ENCODE measurements around the gene RPS2.

RPS2 gene

DNA sequence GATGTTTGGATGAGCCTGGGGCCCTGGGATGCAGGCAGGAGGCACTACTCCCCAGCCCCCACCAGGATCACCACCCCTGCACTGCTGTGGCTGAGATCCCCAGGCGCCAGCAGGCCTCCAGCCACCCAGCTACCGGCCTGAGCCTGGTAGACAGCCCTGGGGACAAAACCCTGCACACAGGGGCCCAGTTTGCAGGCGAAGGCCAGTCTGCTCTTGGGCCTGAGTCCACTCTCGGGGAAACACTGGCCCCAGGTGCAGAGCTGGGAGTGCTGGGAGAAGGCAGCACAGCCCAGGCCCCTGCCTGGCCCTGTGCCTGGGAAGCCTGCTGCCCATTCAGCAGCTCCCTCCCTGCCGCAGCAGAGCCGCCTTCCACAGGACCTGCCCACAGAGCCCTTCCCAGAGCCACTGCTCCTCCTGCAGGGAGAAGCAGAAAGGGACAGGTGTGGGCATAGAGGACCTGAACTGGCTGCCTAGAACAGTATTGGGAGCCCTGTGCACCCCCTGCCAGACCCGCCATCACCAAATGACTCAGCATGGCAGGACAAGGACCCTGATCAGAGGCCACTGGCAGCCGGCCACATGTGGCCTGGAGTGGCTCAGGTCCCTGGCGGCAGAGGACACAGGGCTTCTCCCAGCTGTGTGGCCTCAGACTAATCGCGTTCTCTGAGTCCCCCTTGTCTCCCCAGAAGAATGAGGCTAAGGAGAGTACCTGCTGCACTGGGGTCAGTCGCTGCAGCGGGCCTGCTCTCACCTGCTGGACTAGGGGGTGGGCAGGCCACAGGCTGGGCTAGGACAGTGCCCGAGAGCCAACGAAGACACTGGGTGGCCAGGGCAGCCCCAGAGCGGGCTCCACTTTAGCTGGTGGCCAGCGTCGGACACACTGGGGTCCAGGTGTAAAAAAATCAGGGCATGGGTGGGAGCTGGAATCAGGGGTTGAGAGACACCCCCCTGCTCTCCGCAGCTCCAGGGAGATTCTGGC is 32.3 kb downstream of the RPS2 start:
- Histone ChIP-seq H3K36me3 (ENCODE audit: control insufficient read depth in 1 of 2, insufficient read depth in 2 of 2, low read length in 2 of 2) (no peaks in the 10 kb centered on the region), H3K4me2 (ENCODE audit: low read length) (no peak overlapping the region), H3K4me1 (ENCODE audit: control insufficient read depth in 1 of 2, insufficient read depth in 2 of 2, low read length in 2 of 2) (peaks cover 0 to 6% of the 10 kb centered on the region in 2 experiments), H3K9me3 (ENCODE audit: insufficient read depth, low read depth, low read length) (peaks cover 2% of the 10 kb centered on the region), H3K27me3 (ENCODE audit: insufficient read depth, low read length) (no peaks in the 10 kb centered on the region), H3K4ac (ENCODE audit: low read depth, low read length) (no peak overlapping the region), H3K14ac (ENCODE audit: low read length) (no peak overlapping the region), H2AFZ (ENCODE audit: insufficient read depth, low read length, poor library complexity) (no peak overlapping the region), H3K4me3 (ENCODE audit: low read depth, low read length) (no peak overlapping the region), H4K8ac (ENCODE audit: low read depth, low read length) (no peak overlapping the region), H3K9ac (ENCODE audit: low read length) (no peak overlapping the region), H2BK120ac (ENCODE audit: insufficient read depth, low read length, poor library complexity) (no peak overlapping the region), H2AK5ac (ENCODE audit: low read length) (no peak overlapping the region), H4K12ac (ENCODE audit: low read depth, low read length) (no peak overlapping the region), H2BK5ac (ENCODE audit: low read depth, low read length, poor library complexity) (no peak overlapping the region), H2BK12ac (ENCODE audit: low read length) (no peak overlapping the region), H4K91ac (ENCODE audit: low read depth, low read length) (no peak overlapping the region), H3K79me2 (ENCODE audit: control insufficient read depth, insufficient read depth, low read length, poor library complexity) (no peaks in the 10 kb centered on the region), H3K79me1 (ENCODE audit: low read length) (peaks cover 3% of the 10 kb centered on the region), H3K18ac (ENCODE audit: low read length) (no peak overlapping the region), H3K27ac (ENCODE audit: low read depth, low read length) (no peak overlapping the region), H3K23ac (ENCODE audit: low read length) (no peak overlapping the region)
- WGBS (ENCODE audit: extremely low coverage, insufficient coverage, insufficient read length), result no CpG with 5 or more reads among the region's 19 CpGs
- DNase-seq, result no peak

DNA sequence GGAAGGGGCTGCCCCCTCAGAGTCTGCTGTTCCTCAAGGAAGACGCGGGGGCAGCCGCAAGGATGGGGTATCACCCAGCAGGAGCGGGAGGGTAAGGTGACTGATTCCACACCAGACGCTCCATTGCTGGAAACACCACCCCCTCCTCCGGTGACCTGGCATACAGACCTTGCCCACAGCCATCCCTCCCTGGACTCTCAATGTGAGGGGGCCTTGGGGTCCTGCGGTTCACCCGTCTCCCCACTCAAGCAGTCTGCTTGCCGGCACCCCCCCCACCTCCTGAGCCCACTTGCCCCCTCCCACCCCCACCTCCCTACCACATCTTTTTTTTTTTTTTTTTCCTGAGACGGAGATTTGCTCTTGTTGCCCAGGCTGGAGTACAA is 34.3 kb downstream of the RPS2 start:
- Histone ChIP-seq H3K4ac (ENCODE audit: low read depth, low read length) (no peak overlapping the region), H3K4me2 (ENCODE audit: low read length) (no peak overlapping the region), H2AFZ (ENCODE audit: insufficient read depth, low read length, poor library complexity) (no peak overlapping the region), H4K12ac (ENCODE audit: low read depth, low read length) (no peak overlapping the region), H3K9me3 (ENCODE audit: insufficient read depth, low read depth, low read length) (peaks cover 6% of the 10 kb centered on the region), H3K4me1 (ENCODE audit: control insufficient read depth in 1 of 2, insufficient read depth in 2 of 2, low read length in 2 of 2) (peaks cover 0 to 6% of the 10 kb centered on the region in 2 experiments), H3K36me3 (ENCODE audit: control insufficient read depth in 1 of 2, insufficient read depth in 2 of 2, low read length in 2 of 2) (no peaks in the 10 kb centered on the region), H3K79me1 (ENCODE audit: low read length) (peaks cover 3% of the 10 kb centered on the region), H2BK5ac (ENCODE audit: low read depth, low read length, poor library complexity) (no peak overlapping the region), H2BK12ac (ENCODE audit: low read length) (peak overlapping the region; percentile 19), H4K91ac (ENCODE audit: low read depth, low read length) (no peak overlapping the region), H2BK120ac (ENCODE audit: insufficient read depth, low read length, poor library complexity) (no peak overlapping the region), H3K4me3 (ENCODE audit: low read depth, low read length) (no peak overlapping the region), H4K8ac (ENCODE audit: low read depth, low read length) (peak overlapping the region; percentile 48), H3K79me2 (ENCODE audit: control insufficient read depth, insufficient read depth, low read length, poor library complexity) (no peaks in the 10 kb centered on the region), H3K14ac (ENCODE audit: low read length) (no peak overlapping the region), H3K9ac (ENCODE audit: low read length) (no peak overlapping the region), H3K27ac (ENCODE audit: low read depth, low read length) (no peak overlapping the region), H3K27me3 (ENCODE audit: insufficient read depth, low read length) (no peaks in the 10 kb centered on the region), H3K18ac (ENCODE audit: low read length) (no peak overlapping the region), H2AK5ac (ENCODE audit: low read length) (no peak overlapping the region), H3K23ac (ENCODE audit: low read length) (no peak overlapping the region)
- WGBS (ENCODE audit: extremely low coverage, insufficient coverage, insufficient read length), result no CpG with 5 or more reads among the region's 10 CpGs
- no peak for DNase-seq

DNA sequence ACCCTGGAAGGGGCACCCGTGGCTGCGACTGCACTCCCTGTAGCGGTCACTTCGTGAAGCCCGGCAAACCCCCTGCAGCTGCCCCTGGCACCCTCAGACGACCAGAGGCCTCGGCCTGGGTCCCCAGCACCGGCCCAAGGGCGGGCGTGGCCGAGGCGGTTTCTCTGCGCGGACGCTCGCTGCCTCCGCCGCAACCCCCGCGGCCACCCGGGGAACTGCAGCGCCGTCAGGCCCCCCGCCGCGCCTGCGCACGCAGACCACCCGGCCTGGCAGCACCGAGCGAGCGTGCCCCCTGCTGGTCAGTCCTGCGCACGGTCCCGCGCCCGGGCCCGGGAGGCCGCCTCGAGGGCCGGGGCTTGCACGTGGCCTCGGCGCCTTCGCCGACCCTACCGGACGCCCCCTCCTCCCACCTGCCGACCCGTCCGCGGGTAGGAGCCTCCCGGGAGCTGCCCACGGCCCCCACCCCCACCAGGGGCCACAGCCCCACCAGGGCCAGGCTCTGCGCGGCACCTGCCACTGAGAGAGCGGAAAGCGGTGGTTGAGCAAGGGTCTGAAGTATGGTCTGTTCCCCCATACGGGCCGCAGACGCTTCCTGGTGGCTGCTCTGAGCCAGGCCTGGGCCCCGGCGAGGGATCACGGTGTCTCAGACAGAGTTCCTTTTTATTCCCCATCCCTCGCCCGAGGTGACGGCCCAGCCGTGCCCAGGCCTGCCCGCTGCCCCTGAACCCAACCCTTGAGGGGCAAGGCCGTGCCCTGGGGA is 34.9 kb downstream of the RPS2 start:
- Histone ChIP-seq H3K9ac (ENCODE audit: low read length) (no peak overlapping the region), H2BK12ac (ENCODE audit: low read length) (peak overlapping the region; percentile 19), H3K9me3 (ENCODE audit: insufficient read depth, low read depth, low read length) (peaks cover 6% of the 10 kb centered on the region), H3K14ac (ENCODE audit: low read length) (peak overlapping the region; percentile 66), H3K23ac (ENCODE audit: low read length) (no peak overlapping the region), H3K4me2 (ENCODE audit: low read length) (peak overlapping the region; percentile 84), H3K4me3 (ENCODE audit: low read depth, low read length) (peak overlapping the region; percentile 63), H3K79me2 (ENCODE audit: control insufficient read depth, insufficient read depth, low read length, poor library complexity) (no peaks in the 10 kb centered on the region), H3K4me1 (ENCODE audit: control insufficient read depth in 1 of 2, insufficient read depth in 2 of 2, low read length in 2 of 2) (peaks cover 0 to 6% of the 10 kb centered on the region in 2 experiments), H4K12ac (ENCODE audit: low read depth, low read length) (peak overlapping the region; percentile 86), H3K27me3 (ENCODE audit: insufficient read depth, low read length) (no peaks in the 10 kb centered on the region), H3K79me1 (ENCODE audit: low read length) (peaks cover 3% of the 10 kb centered on the region), H3K4ac (ENCODE audit: low read depth, low read length) (peak overlapping the region; percentile 82), H3K18ac (ENCODE audit: low read length) (peak overlapping the region; percentile 69), H2AK5ac (ENCODE audit: low read length) (no peak overlapping the region), H2BK5ac (ENCODE audit: low read depth, low read length, poor library complexity) (no peak overlapping the region), H3K36me3 (ENCODE audit: control insufficient read depth in 1 of 2, insufficient read depth in 2 of 2, low read length in 2 of 2) (no peaks in the 10 kb centered on the region), H2BK120ac (ENCODE audit: insufficient read depth, low read length, poor library complexity) (peak overlapping the region; percentile 84), H3K27ac (ENCODE audit: low read depth, low read length) (no peak overlapping the region), H4K91ac (ENCODE audit: low read depth, low read length) (peak overlapping the region; percentile 79), H2AFZ (ENCODE audit: insufficient read depth, low read length, poor library complexity) (peak overlapping the region; percentile 52), H4K8ac (ENCODE audit: low read depth, low read length) (peak overlapping the region; percentile 88)
- DNase-seq, result peak; percentile 84 to 93
- no CpG with 5 or more reads among the region's 70 CpGs for WGBS (ENCODE audit: extremely low coverage, insufficient coverage, insufficient read length)

DNA sequence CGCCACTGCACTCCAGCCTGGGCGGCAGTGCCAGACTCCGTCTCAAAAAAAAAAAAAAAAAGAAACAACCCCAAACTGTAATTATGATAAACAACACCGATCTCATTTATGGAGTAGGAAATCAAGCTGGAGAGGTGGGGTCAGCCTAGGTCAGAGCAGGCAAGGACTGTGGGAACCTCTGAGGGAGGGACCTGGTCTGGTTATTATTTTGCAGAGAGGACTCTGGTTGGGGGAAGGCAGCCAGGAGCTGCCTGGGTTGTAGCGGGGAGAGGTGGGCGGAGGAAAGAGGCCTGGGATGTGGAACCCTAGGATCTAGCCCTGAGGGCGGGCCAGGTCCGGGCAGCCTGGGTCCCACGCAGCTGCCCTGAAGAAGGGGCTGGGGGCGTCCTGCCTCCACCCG is 35.5 kb downstream of the RPS2 start:
- peak overlapping the region; percentile 46 for H2AFZ ChIP-seq (ENCODE audit: insufficient read depth, low read length, poor library complexity)
- H3K4me1 ChIP-seq (ENCODE audit: control insufficient read depth in 1 of 2, insufficient read depth in 2 of 2, low read length in 2 of 2), result peaks cover 0 to 6% of the 10 kb centered on the region in 2 experiments
- no peaks in the 10 kb centered on the region for H3K36me3 ChIP-seq (ENCODE audit: control insufficient read depth in 1 of 2, insufficient read depth in 2 of 2, low read length in 2 of 2)
- no peak overlapping the region for H3K18ac ChIP-seq (ENCODE audit: low read length)
- no peak overlapping the region for H3K23ac ChIP-seq (ENCODE audit: low read length)
- H4K8ac ChIP-seq (ENCODE audit: low read depth, low read length), result peak overlapping the region; percentile 88
- no peak overlapping the region for H2BK5ac ChIP-seq (ENCODE audit: low read depth, low read length, poor library complexity)
- H3K4ac ChIP-seq (ENCODE audit: low read depth, low read length), result peak overlapping the region; percentile 49
- H2BK120ac ChIP-seq (ENCODE audit: insufficient read depth, low read length, poor library complexity), result no peak overlapping the region
- no peak overlapping the region for H2AK5ac ChIP-seq (ENCODE audit: low read length)
- peak overlapping the region; percentile 84 for H3K4me2 ChIP-seq (ENCODE audit: low read length)
- no peaks in the 10 kb centered on the region for H3K79me2 ChIP-seq (ENCODE audit: control insufficient read depth, insufficient read depth, low read length, poor library complexity)
- peak overlapping the region; percentile 66 for H3K14ac ChIP-seq (ENCODE audit: low read length)
- peak in 1 of 2 donors; percentile 48 for DNase-seq
- H3K9me3 ChIP-seq (ENCODE audit: insufficient read depth, low read depth, low read length), result peaks cover 6% of the 10 kb centered on the region
- no peak overlapping the region for H3K9ac ChIP-seq (ENCODE audit: low read length)
- peak overlapping the region; percentile 63 for H3K4me3 ChIP-seq (ENCODE audit: low read depth, low read length)
- H2BK12ac ChIP-seq (ENCODE audit: low read length), result no peak overlapping the region
- H4K12ac ChIP-seq (ENCODE audit: low read depth, low read length), result peak overlapping the region; percentile 86
- WGBS (ENCODE audit: extremely low coverage, insufficient coverage, insufficient read length), result no CpG with 5 or more reads among the region's 11 CpGs
- H4K91ac ChIP-seq (ENCODE audit: low read depth, low read length), result peak overlapping the region; percentile 79
- no peaks in the 10 kb centered on the region for H3K27me3 ChIP-seq (ENCODE audit: insufficient read depth, low read length)
- H3K27ac ChIP-seq (ENCODE audit: low read depth, low read length), result no peak overlapping the region
- peaks cover 3% of the 10 kb centered on the region for H3K79me1 ChIP-seq (ENCODE audit: low read length)

Measured in trophoblast cell (in vitro differentiated cells and primary cell).